ENCODE results near the gene ZRANB3. TPM values are rescaled to one million over a fixed set of nuclear protein-coding genes. Genes with fewer than 3 reads are reported as not detected.
"Not testable (repeated sequence)": the region's sequence is repeated elsewhere in the genome, so short reads cannot be mapped to it uniquely, and the experiment has no call there.

The ZRANB3 gene
- total RNA-seq, 1 donor from 2014 or later: 8.9 TPM

GRCh38 chr2:135451966-135452365, 79.1 kb downstream of the ZRANB3 start:
- H3K4me1 ChIP-seq (ENCODE audit: insufficient read depth, low read length): no peaks in the 10 kb centered on the region
- Mint-ChIP-seq H3K27ac (ENCODE audit: unreplicated experiment) (no peak overlapping the region), H3K36me3 (ENCODE audit: low read depth, unreplicated experiment) (peaks cover 9% of the 10 kb centered on the region), H3K9me3 (ENCODE audit: unreplicated experiment) (peaks cover 10% of the 10 kb centered on the region), H3K4me1 (ENCODE audit: low read depth, unreplicated experiment) (peaks cover 4% of the 10 kb centered on the region), H3K27me3 (ENCODE audit: low read depth, unreplicated experiment) (no peaks in the 10 kb centered on the region), H3K4me3 (ENCODE audit: unreplicated experiment) (no peak overlapping the region)
- no peak overlapping the region for H2AFZ ChIP-seq (ENCODE audit: low read depth, low read length)
- no peak overlapping the region for H3K9ac ChIP-seq (ENCODE audit: low read length)
- TF ChIP-seq EZH2 (IDR thresholded peaks at IDR 0.05; ENCODE audit: insufficient read depth, low read length) (no peak), CTCF (IDR thresholded peaks at IDR 0.05; ENCODE audit: insufficient read depth, low read depth, low read length) (no peak)
- no peaks in the 10 kb centered on the region for H3K36me3 ChIP-seq (ENCODE audit: insufficient read depth, low read length)
- DNase-seq (ENCODE audit: low read depth): no peak
- no peak overlapping the region for H3K4me2 ChIP-seq (ENCODE audit: low read length)
- H3K27ac ChIP-seq (ENCODE audit: low read depth, low read length): no peak overlapping the region
- no peaks in the 10 kb centered on the region for H3K79me2 ChIP-seq (ENCODE audit: insufficient read depth, low read length)
- H3K4me3 ChIP-seq (ENCODE audit: insufficient read depth, low read depth, low read length): no peak overlapping the region
- no peaks in the 10 kb centered on the region for H3K27me3 ChIP-seq (ENCODE audit: insufficient read depth, low read length)
- H4K20me1 ChIP-seq (ENCODE audit: insufficient read depth, low read length): no peaks in the 10 kb centered on the region
- no peak for FAIRE-seq
- no peaks in the 10 kb centered on the region for H3K9me3 ChIP-seq (ENCODE audit: insufficient read depth, low read depth, low read length)

- not testable (repeated sequence) for H2AFZ ChIP-seq (ENCODE audit: low read depth, low read length); H3K4me3 ChIP-seq (ENCODE audit: insufficient read depth, low read depth, low read length); H3K27ac ChIP-seq (ENCODE audit: low read depth, low read length); H3K36me3 ChIP-seq (ENCODE audit: insufficient read depth, low read length); H3K9me3 ChIP-seq (ENCODE audit: insufficient read depth, low read depth, low read length); H3K4me3 Mint-ChIP-seq (ENCODE audit: unreplicated experiment); FAIRE-seq; H3K36me3 Mint-ChIP-seq (ENCODE audit: low read depth, unreplicated experiment); H3K9ac ChIP-seq (ENCODE audit: low read length); H3K4me2 ChIP-seq (ENCODE audit: low read length); H3K9me3 Mint-ChIP-seq (ENCODE audit: unreplicated experiment); DNase-seq (ENCODE audit: low read depth); H3K79me2 ChIP-seq (ENCODE audit: insufficient read depth, low read length); H3K4me1 ChIP-seq (ENCODE audit: insufficient read depth, low read length); H4K20me1 ChIP-seq (ENCODE audit: insufficient read depth, low read length); H3K27me3 ChIP-seq (ENCODE audit: insufficient read depth, low read length); H3K27ac Mint-ChIP-seq (ENCODE audit: unreplicated experiment); H3K4me1 Mint-ChIP-seq (ENCODE audit: low read depth, unreplicated experiment); H3K27me3 Mint-ChIP-seq (ENCODE audit: low read depth, unreplicated experiment)
Measured at GRCh38 chr2:135443013-135443412, 88.0 kb downstream of the ZRANB3 start.

- H3K4me1 ChIP-seq (ENCODE audit: insufficient read depth, low read length); H3K4me1 Mint-ChIP-seq (ENCODE audit: low read depth, unreplicated experiment); H2AFZ ChIP-seq (ENCODE audit: low read depth, low read length); H3K9me3 ChIP-seq (ENCODE audit: insufficient read depth, low read depth, low read length); H3K36me3 ChIP-seq (ENCODE audit: insufficient read depth, low read length); H3K9ac ChIP-seq (ENCODE audit: low read length); FAIRE-seq; H3K36me3 Mint-ChIP-seq (ENCODE audit: low read depth, unreplicated experiment); H3K4me3 Mint-ChIP-seq (ENCODE audit: unreplicated experiment); H3K27me3 Mint-ChIP-seq (ENCODE audit: low read depth, unreplicated experiment); H3K4me3 ChIP-seq (ENCODE audit: insufficient read depth, low read depth, low read length); H3K4me2 ChIP-seq (ENCODE audit: low read length); H3K9me3 Mint-ChIP-seq (ENCODE audit: unreplicated experiment); H3K27ac Mint-ChIP-seq (ENCODE audit: unreplicated experiment); H4K20me1 ChIP-seq (ENCODE audit: insufficient read depth, low read length); H3K79me2 ChIP-seq (ENCODE audit: insufficient read depth, low read length); DNase-seq (ENCODE audit: low read depth); H3K27me3 ChIP-seq (ENCODE audit: insufficient read depth, low read length); H3K27ac ChIP-seq (ENCODE audit: low read depth, low read length): not testable (repeated sequence)
Measured at GRCh38 chr2:135435155-135435554, 95.9 kb downstream of the ZRANB3 start.

- Mint-ChIP-seq H3K27me3 (ENCODE audit: low read depth, unreplicated experiment) (no peaks in the 10 kb centered on the region), H3K27ac (ENCODE audit: unreplicated experiment) (no peak overlapping the region), H3K36me3 (ENCODE audit: low read depth, unreplicated experiment) (no peaks in the 10 kb centered on the region), H3K9me3 (ENCODE audit: unreplicated experiment) (no peaks in the 10 kb centered on the region), H3K4me3 (ENCODE audit: unreplicated experiment) (no peak overlapping the region), H3K4me1 (ENCODE audit: low read depth, unreplicated experiment) (no peaks in the 10 kb centered on the region)
- Histone ChIP-seq H3K79me2 (ENCODE audit: insufficient read depth, low read length) (no peaks in the 10 kb centered on the region), H3K27ac (ENCODE audit: low read depth, low read length) (no peak overlapping the region), H3K36me3 (ENCODE audit: insufficient read depth, low read length) (no peaks in the 10 kb centered on the region), H2AFZ (ENCODE audit: low read depth, low read length) (no peak overlapping the region), H3K27me3 (ENCODE audit: insufficient read depth, low read length) (no peaks in the 10 kb centered on the region), H3K9ac (ENCODE audit: low read length) (no peak overlapping the region), H4K20me1 (ENCODE audit: insufficient read depth, low read length) (peaks cover 4% of the 10 kb centered on the region), H3K9me3 (ENCODE audit: insufficient read depth, low read depth, low read length) (no peaks in the 10 kb centered on the region), H3K4me2 (ENCODE audit: low read length) (no peak overlapping the region), H3K4me3 (ENCODE audit: insufficient read depth, low read depth, low read length) (no peak overlapping the region), H3K4me1 (ENCODE audit: insufficient read depth, low read length) (no peaks in the 10 kb centered on the region)
- no peak for TF ChIP-seq EZH2 (IDR thresholded peaks at IDR 0.05; ENCODE audit: insufficient read depth, low read length)
- TF ChIP-seq CTCF (IDR thresholded peaks at IDR 0.05; ENCODE audit: insufficient read depth, low read depth, low read length): no peak
- no peak for DNase-seq (ENCODE audit: low read depth)
- no peak for FAIRE-seq
Measured at GRCh38 chr2:135424849-135425248, 106.2 kb downstream of the ZRANB3 start.
